DMS53 treated with DMSO at 0.1 percent for 48 hours (cell line): Measurements from ENCODE around the gene NECAB3.

Source experiments
- DNase-seq: peaks from one replicate; lab custom pipeline; 2025; ENCODE audit not compliant: unreplicated experiment; lab: John Stamatoyannopoulos, UW

NECAB3 gene

GRCh38 chr20:33677991-33678702 lies 3.9 kb upstream of the NECAB3 start:
- no peak for DNase-seq

GRCh38 chr20:33676652-33677645 lies 2.7 kb upstream of the NECAB3 start:
- DNase-seq = no peak

- no peak for DNase-seq
Observed at GRCh38 chr20:33676121-33676520, 1.9 kb upstream of the NECAB3 start.

- DNase-seq = no peak
Observed at GRCh38 chr20:33675136-33675959, 1.1 kb upstream of the NECAB3 start.

- DNase-seq = no peak
Observed at GRCh38 chr20:33673410-33674293, 576 bp downstream of the NECAB3 start.

GRCh38 chr20:33673114-33673409 lies 1.2 kb downstream of the NECAB3 start:
- DNase-seq = no peak

GRCh38 chr20:33672426-33673113 lies 1.7 kb downstream of the NECAB3 start:
- no peak for DNase-seq

- no peak for DNase-seq
Observed at GRCh38 chr20:33671573-33672288, 2.5 kb downstream of the NECAB3 start.

- no peak for DNase-seq
Observed at GRCh38 chr20:33670715-33671499, 3.3 kb downstream of the NECAB3 start.

- no peak for DNase-seq
Observed at GRCh38 chr20:33669873-33670640, 4.2 kb downstream of the NECAB3 start.

- DNase-seq = no peak
Observed at GRCh38 chr20:33669224-33669623, 5.0 kb downstream of the NECAB3 start.

- DNase-seq = no peak
Observed at GRCh38 chr20:33668466-33669155, 5.6 kb downstream of the NECAB3 start.

- peak; percentile 55 for DNase-seq
Observed at GRCh38 chr20:33667676-33668465, 6.4 kb downstream of the NECAB3 start.

GRCh38 chr20:33667245-33667675 lies 7.0 kb downstream of the NECAB3 start:
- DNase-seq = no peak

- peak; percentile 93 for DNase-seq
Observed at GRCh38 chr20:33666293-33667244, 7.7 kb downstream of the NECAB3 start, which contains the start of gene ACTL10. Gene ACTL10, plus strand, starts transcription at chr20:33666943. Its CDS starts 555 bp downstream, at chr20:33667498.
